Measurements from ENCODE around the gene CNTNAP5. TPM values are rescaled to one million over a fixed set of nuclear protein-coding genes. Genes with fewer than 3 reads are reported as not detected.

Gene CNTNAP5
- total RNA-seq, 1 experiment from 2014 or later: 0.48 TPM

GRCh38 chr2:124533226-124533954, 508.3 kb downstream of the CNTNAP5 start:
- Histone ChIP-seq H3K79me1 (ENCODE audit: insufficient read depth, low read depth, low read length, poor library complexity, severe bottlenecking) (no peaks in the 10 kb centered on the region), H3K23ac (ENCODE audit: insufficient read length, low read depth, low read length) (no peak overlapping the region), H4K20me1 (ENCODE audit: control insufficient read depth, insufficient read depth, insufficient read length) (no peaks in the 10 kb centered on the region), H2BK15ac (ENCODE audit: low read depth, low read length) (no peak overlapping the region), H3K14ac (ENCODE audit: insufficient read depth, low read length) (no peak overlapping the region), H2AFZ (ENCODE audit: low read length) (no peak overlapping the region), H2BK120ac (ENCODE audit: low read depth, low read length, poor library complexity, severe bottlenecking) (no peak overlapping the region), H3K27ac (ENCODE audit: insufficient read length, low read depth, low read length) (no peak overlapping the region), H3K56ac (ENCODE audit: insufficient read length, low read depth, low read length) (no peak overlapping the region), H3K4me2 (ENCODE audit: insufficient read depth, insufficient read length, low read length) (no peak overlapping the region), H3T11ph (ENCODE audit: low read length) (no peak overlapping the region), H3K27me3 (ENCODE audit: insufficient read depth, low read length) (no peaks in the 10 kb centered on the region), H2BK20ac (ENCODE audit: low read depth, low read length, poor library complexity, severe bottlenecking) (no peak overlapping the region), H3K4ac (ENCODE audit: low read depth, low read length) (no peak overlapping the region), H2BK5ac (ENCODE audit: insufficient read length, low read length) (no peak overlapping the region), H3K79me2 (ENCODE audit: insufficient read depth, low read length) (no peaks in the 10 kb centered on the region), H4K8ac (replicated peaks; ENCODE audit: insufficient read length, low read depth, low read length) (no peak overlapping the region), H4K5ac (ENCODE audit: insufficient read length, low read depth, low read length) (no peak overlapping the region), H3K9me3 (ENCODE audit: control insufficient read depth, low read depth, low read length) (peaks cover 6% of the 10 kb centered on the region), H4K91ac (ENCODE audit: insufficient read length, low read depth, low read length) (no peak overlapping the region), H3K23me2 (ENCODE audit: insufficient read length, low read depth, low read length, poor library complexity, severe bottlenecking) (no peaks in the 10 kb centered on the region), H3K4me1 (ENCODE audit: insufficient read depth, low read length) (peaks cover 5% of the 10 kb centered on the region; the same call in 1 of the 2 replicates), H3K18ac (ENCODE audit: insufficient read length, low read depth, low read length) (no peak overlapping the region), H3K9ac (ENCODE audit: extremely low read depth, insufficient read length, low read length) (no peak overlapping the region), H2AK5ac (ENCODE audit: insufficient read length, low read length) (no peak overlapping the region), H2BK12ac (ENCODE audit: insufficient read length, low read depth, low read length) (no peak overlapping the region)
- Mint-ChIP-seq H3K9me3 (peaks cover 0 to 12% of the 10 kb centered on the region in 2 experiments; a peak in 3 of 5 replicates), H3K36me3 (ENCODE audit: insufficient read depth in 1 of 3, low read depth in 3 of 3) (peaks cover 2 to 19% (median 3%) of the 10 kb centered on the region in 3 experiments; a peak in 3 of 7 replicates), H3K4me3 (no peak overlapping the region), H3K27ac (peak overlapping the region in 2 of 3 experiments; percentile 24 to 29; a peak in 1 of 7 replicates), H3K27me3 (ENCODE audit: low read depth) (no peaks in the 10 kb centered on the region), H3K4me1 (peaks cover 18 to 20% of the 10 kb centered on the region in 2 experiments)
- no peak for TF ChIP-seq CTCF (conservative IDR thresholded peaks at IDR 0.05)
- WGBS (ENCODE audit: extremely low coverage, insufficient read length, low lambda C conversion rate): no CpG with 5 or more reads among the region's 7 CpGs
- peak; percentile 44 for DNase-seq
